ENCODE results near the gene FUBP3. TPM values are rescaled to one million over a fixed set of nuclear protein-coding genes. Genes with fewer than 3 reads are reported as not detected.

The FUBP3 gene
- total RNA-seq, 4 donors from 2014 or later = 20.7 to 41.1 (median 36.9) TPM

DNA sequence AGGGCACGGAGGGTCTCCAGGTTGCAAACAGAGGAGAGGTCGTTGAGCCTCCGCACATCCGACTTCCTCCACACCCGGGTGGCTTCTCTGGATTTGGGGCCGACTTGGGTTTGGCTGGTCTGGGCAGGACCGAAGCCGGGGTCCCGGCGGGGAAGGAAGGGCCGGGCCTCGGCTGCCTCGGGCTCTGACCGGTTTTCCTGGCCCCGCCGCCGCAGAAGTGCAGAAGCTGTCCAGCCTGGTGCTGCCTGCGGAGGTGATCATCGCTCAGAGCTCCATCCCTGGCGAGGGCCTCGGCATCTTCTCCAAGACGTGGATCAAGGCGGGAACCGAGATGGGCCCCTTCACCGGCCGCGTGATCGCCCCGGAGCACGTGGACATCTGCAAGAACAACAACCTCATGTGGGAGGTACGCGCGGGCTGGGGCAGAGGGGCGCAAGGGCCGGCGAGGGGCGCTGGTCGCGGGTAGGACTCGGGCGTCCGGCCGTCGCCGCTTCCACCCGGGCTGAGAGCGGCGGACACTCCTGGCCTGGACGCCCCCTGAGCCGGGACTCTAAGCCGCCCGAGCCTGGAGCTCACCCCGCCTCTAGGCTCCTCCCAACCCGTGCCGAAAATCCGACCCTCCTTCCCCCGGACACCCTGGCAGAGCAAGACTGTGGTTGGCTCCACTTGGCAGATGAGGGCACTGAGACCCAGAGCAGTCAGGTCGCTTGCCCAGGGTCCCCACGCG lies 87.2 kb downstream of the FUBP3 start:
- DNase-seq = no peak
- Histone ChIP-seq H3K9me3 (no peaks in the 10 kb centered on the region), H3K4me3 (no peak overlapping the region), H3K36me3 (no peaks in the 10 kb centered on the region), H3K4me1 (peaks cover 17 to 48% (median 37%) of the 10 kb centered on the region in 4 donors), H3K27me3 (peaks cover 74% of the 10 kb centered on the region), H3K27ac (no peak overlapping the region)
- TF ChIP-seq POLR2AphosphoS5 (IDR thresholded peaks at IDR 0.05) = no peak
- TF ChIP-seq POLR2A (IDR thresholded peaks at IDR 0.05) = no peak
- no peak for TF ChIP-seq EP300 (IDR thresholded peaks at IDR 0.05; ENCODE audit: low read depth)
- TF ChIP-seq, protein P1, sequence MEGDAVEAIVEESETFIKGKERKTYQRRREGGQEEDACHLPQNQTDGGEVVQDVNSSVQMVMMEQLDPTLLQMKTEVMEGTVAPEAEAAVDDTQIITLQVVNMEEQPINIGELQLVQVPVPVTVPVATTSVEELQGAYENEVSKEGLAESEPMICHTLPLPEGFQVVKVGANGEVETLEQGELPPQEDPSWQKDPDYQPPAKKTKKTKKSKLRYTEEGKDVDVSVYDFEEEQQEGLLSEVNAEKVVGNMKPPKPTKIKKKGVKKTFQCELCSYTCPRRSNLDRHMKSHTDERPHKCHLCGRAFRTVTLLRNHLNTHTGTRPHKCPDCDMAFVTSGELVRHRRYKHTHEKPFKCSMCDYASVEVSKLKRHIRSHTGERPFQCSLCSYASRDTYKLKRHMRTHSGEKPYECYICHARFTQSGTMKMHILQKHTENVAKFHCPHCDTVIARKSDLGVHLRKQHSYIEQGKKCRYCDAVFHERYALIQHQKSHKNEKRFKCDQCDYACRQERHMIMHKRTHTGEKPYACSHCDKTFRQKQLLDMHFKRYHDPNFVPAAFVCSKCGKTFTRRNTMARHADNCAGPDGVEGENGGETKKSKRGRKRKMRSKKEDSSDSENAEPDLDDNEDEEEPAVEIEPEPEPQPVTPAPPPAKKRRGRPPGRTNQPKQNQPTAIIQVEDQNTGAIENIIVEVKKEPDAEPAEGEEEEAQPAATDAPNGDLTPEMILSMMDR (IDR thresholded peaks at IDR 0.05) = no peak
- 27% methylated on average over 52 of the region's 60 CpGs; no CpG with 5 or more reads in 1 of the 2 donors for WGBS, 2 donors (ENCODE audit: low coverage in 1 of 2)
- in situ Hi-C loops (cut with MboI; ENCODE audit: low pct_ligation_motif_present in 1 of 4, low pct_unique_long_range_greater_than_20kb in 1 of 4, low sequenced_read_pairs in 3 of 4) = no loop called here
- intact Hi-C loops (cut with DNase I; ENCODE audit: low total_unique reads) = no loop called here

DNA sequence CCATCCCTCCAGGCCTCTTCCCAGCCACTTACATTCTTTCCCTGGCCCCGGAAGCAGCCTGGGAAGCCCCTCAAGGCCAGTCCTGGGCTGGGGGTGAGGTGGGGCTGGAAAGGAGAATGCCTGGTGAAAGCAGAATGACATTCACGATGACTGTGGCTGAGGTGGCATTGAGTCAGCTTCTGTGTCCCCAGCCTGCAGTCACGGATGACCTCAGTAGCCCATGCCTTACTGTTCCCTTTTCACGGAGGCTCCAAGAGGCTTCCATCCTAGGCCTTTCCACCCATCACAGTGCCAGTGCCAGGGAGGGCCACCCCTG lies 87.7 kb downstream of the FUBP3 start:
- no peaks in the 10 kb centered on the region for H3K36me3 ChIP-seq
- intact Hi-C loops (cut with DNase I; ENCODE audit: low total_unique reads) (no loop called here), in situ Hi-C loops (cut with MboI; ENCODE audit: low pct_ligation_motif_present in 1 of 4, low pct_unique_long_range_greater_than_20kb in 1 of 4, low sequenced_read_pairs in 3 of 4) (no loop called here)
- no peak for TF ChIP-seq POLR2A (IDR thresholded peaks at IDR 0.05)
- TF ChIP-seq, protein P1 (IDR thresholded peaks at IDR 0.05) = no peak
- TF ChIP-seq POLR2AphosphoS5 (IDR thresholded peaks at IDR 0.05) = no peak
- TF ChIP-seq EP300 (IDR thresholded peaks at IDR 0.05; ENCODE audit: low read depth) = no peak
- H3K27me3 ChIP-seq = peaks cover 68% of the 10 kb centered on the region
- no peak overlapping the region for H3K4me3 ChIP-seq
- 64% methylated on average over 4 of the region's 4 CpGs; no CpG with 5 or more reads in 1 of the 2 donors for WGBS, 2 donors (ENCODE audit: low coverage in 1 of 2)
- H3K4me1 ChIP-seq = peaks cover 17 to 44% (median 36%) of the 10 kb centered on the region in 4 donors
- H3K9me3 ChIP-seq = no peaks in the 10 kb centered on the region
- no peak overlapping the region for H3K27ac ChIP-seq
- no peak for DNase-seq

DNA sequence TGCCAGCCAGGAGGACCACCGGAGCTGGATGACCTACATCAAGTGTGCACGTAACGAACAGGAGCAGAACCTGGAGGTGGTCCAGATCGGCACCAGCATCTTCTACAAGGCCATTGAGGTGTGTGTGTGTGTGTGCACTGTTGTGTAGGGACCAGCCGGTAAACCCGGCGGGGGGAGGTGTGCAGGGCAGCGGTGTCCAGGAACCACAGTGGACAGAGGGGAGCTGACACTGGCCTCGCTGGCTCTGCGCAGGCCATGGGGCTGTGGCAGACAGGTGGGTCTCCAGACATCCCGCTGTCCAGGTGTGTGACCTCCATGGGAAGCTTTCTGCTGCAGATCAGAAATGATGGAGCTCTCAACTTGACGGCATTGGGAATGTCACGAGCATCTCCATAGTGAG lies 88.8 kb downstream of the FUBP3 start:
- no peak overlapping the region for H3K4me3 ChIP-seq
- H3K9me3 ChIP-seq = no peaks in the 10 kb centered on the region
- DNase-seq = no peak
- peaks cover 57% of the 10 kb centered on the region for H3K27me3 ChIP-seq
- in situ Hi-C loops (cut with MboI; ENCODE audit: low pct_ligation_motif_present in 1 of 4, low pct_unique_long_range_greater_than_20kb in 1 of 4, low sequenced_read_pairs in 3 of 4) = no loop called here
- peaks cover 16 to 34% (median 27%) of the 10 kb centered on the region in 4 donors for H3K4me1 ChIP-seq
- 91% methylated on average over 13 of the region's 13 CpGs; no CpG with 5 or more reads in 1 of the 2 donors for WGBS, 2 donors (ENCODE audit: low coverage in 1 of 2)
- TF ChIP-seq, protein P1 (IDR thresholded peaks at IDR 0.05) = no peak
- no peak for TF ChIP-seq POLR2AphosphoS5 (IDR thresholded peaks at IDR 0.05)
- TF ChIP-seq POLR2A (IDR thresholded peaks at IDR 0.05) = no peak
- TF ChIP-seq EP300 (IDR thresholded peaks at IDR 0.05; ENCODE audit: low read depth) = no peak
- H3K27ac ChIP-seq = no peak overlapping the region
- H3K36me3 ChIP-seq = no peaks in the 10 kb centered on the region
- intact Hi-C loops (cut with DNase I; ENCODE audit: low total_unique reads) = no loop called here

DNA sequence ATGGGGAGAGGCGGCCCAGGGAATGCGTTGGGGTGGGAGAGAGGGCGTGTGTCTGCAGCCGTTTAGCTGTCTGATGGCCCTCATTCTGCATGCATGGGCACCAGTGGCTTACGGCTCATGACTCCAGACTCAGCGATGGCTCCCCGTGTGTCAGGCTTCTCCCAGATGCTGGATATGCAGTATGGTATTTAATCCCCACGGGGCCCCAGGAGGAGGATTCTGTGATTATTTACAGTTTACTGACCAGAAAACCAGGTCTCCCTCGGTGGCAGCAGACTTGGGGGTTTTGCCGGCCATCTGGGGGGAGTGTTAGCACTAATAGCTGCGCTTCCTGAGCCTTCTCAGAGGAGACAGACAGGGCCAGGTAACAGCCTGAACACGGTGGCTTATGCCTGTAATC lies 89.3 kb downstream of the FUBP3 start:
- Histone ChIP-seq H3K4me1 (peaks cover 12 to 29% (median 22%) of the 10 kb centered on the region in 4 donors), H3K9me3 (no peaks in the 10 kb centered on the region), H3K36me3 (no peaks in the 10 kb centered on the region), H3K27ac (no peak overlapping the region), H3K4me3 (no peak overlapping the region), H3K27me3 (peaks cover 52% of the 10 kb centered on the region)
- in situ Hi-C loops (cut with MboI; ENCODE audit: low pct_ligation_motif_present in 1 of 4, low pct_unique_long_range_greater_than_20kb in 1 of 4, low sequenced_read_pairs in 3 of 4) = no loop called here
- 59 to 69% methylated on average over 5 to 12 of the region's 12 CpGs for WGBS, 2 donors (ENCODE audit: low coverage in 1 of 2)
- intact Hi-C loops (cut with DNase I; ENCODE audit: low total_unique reads) = no loop called here
- no peak for DNase-seq
- no peak for TF ChIP-seq EP300 (IDR thresholded peaks at IDR 0.05; ENCODE audit: low read depth)
- no peak for TF ChIP-seq POLR2A (IDR thresholded peaks at IDR 0.05)
- no peak for TF ChIP-seq POLR2AphosphoS5 (IDR thresholded peaks at IDR 0.05)
- TF ChIP-seq, protein P1 (IDR thresholded peaks at IDR 0.05) = no peak
